GM10266 (cell line): ENCODE results near the gene BAZ2B.

Experiments
- DNase-seq: peaks from one replicate; pipeline ENCODE4 v3.0.0; 2012; ENCODE audit errors: extremely low spot score
- TF ChIP-seq, protein P1 (sequence below): IDR thresholded peaks from 2 replicates; pipeline ENCODE4 v1.5.1; 2012; ENCODE audit warnings: mild to moderate bottlenecking, low read depth; ENCODE audit not compliant: control insufficient read depth, insufficient read depth; ENCODE audit errors: missing control alignments

BAZ2B gene

DNA sequence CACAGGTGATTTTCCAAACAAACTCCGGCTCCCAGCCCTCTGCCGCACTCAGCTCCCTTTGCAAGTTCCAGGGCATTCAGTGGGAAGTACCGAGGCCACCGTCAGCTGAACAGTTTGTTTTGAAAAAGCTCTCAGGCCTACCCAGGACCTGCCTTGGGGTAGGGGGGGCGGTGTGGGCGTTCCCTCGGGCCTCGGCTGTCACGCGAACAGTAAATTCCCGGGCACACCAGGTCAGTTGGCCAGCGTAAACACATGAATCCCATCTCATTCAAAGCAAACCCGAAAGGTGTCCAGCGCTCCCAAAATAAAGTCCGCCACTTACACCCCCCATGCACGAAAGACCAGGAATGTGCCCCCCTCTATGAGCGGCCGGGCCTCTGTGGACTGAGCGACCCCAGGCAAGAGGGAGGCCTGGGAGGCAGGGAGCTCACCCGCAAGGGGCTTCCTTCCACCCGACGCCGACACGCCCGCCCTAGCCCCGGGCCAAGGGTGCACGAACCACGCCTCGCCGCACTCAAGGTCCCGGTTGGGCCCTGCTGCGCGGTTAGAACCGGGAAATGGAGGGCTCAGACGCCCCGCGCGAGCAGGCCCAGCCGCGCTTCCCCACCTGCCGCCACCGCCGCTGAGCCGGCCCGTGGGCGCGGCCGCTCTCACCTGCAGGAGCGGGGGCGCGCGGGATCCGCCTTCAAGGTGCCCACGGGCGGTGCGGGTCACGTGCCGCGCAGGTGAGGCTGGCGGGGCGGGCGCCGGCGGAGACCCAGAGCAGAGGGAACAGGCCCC, 330.2 kb downstream of the BAZ2B start, which contains the start of gene WDSUB1:
Gene WDSUB1 (minus strand): TSS at position 775 of the 780 bp plus-strand sequence. CDS start 3,634 bp downstream, outside the sequence.
- peak; percentile 32 for DNase-seq
- TF ChIP-seq, protein P1, sequence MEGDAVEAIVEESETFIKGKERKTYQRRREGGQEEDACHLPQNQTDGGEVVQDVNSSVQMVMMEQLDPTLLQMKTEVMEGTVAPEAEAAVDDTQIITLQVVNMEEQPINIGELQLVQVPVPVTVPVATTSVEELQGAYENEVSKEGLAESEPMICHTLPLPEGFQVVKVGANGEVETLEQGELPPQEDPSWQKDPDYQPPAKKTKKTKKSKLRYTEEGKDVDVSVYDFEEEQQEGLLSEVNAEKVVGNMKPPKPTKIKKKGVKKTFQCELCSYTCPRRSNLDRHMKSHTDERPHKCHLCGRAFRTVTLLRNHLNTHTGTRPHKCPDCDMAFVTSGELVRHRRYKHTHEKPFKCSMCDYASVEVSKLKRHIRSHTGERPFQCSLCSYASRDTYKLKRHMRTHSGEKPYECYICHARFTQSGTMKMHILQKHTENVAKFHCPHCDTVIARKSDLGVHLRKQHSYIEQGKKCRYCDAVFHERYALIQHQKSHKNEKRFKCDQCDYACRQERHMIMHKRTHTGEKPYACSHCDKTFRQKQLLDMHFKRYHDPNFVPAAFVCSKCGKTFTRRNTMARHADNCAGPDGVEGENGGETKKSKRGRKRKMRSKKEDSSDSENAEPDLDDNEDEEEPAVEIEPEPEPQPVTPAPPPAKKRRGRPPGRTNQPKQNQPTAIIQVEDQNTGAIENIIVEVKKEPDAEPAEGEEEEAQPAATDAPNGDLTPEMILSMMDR = no peak

DNA sequence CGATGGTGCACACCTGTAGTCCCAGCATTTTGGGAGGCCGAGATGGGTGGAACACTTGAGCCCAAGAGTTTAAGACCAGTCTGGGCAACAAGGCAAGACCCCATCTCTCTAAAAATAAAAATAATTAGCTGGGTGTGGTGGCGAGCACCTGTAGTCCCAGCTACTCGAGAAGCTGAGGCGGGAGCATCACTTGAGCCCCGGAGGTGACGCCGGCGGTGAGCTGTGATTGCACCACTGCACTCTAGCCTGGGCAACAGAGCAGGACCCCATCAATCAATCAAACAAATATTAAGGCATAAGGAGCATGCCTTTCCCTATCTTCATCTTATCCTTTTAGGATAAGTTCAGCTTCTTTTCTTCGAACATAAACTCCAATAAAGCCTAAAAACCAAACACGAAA, 330.9 kb downstream of the BAZ2B start:
- DNase-seq = no peak
- TF ChIP-seq, protein P1 = no peak

DNA sequence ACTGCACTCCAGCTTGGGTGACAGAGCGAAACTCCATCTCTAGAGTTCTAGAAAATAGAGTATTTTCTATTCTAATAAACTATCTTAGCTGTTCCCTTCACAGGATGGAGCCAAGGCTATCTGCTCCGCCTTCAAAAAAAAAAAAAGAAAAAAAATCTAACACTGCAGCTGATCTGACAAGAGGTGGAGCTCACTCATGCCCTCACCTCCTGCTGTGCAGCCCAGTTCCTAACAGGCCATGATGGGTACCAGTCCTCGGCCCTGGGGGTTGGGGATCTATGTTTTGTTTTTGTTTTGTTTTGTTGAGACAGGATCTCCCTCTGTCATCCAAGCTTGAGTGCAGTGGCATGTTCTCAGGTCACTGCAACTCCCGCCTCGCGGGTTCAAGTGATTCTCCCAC, 332.8 kb downstream of the BAZ2B start:
- TF ChIP-seq, protein P1 = no peak

DNA sequence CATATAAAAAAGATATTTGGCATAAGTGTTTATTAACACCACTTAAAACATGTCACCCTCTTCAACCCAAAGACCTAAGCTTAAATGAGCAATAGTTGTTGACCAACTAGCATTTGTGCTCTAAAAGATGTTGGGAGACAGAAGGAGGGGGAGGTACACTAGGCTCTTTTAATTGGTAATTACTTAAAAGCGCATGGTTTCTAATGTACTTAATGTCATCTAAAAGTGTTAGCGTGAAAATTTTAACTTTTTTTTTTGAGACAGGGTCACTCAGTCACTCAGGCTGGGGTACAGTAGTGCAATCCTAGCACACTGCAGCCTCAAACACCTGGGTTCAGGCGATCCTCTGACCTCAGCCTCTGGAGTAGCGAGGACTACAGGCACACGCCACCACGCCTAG, 335.3 kb downstream of the BAZ2B start:
- no peak for DNase-seq
- TF ChIP-seq, protein P1 = no peak

More for the DNA sequence above, 332.8 kb downstream of the BAZ2B start:
- no peak for DNase-seq

DNA sequence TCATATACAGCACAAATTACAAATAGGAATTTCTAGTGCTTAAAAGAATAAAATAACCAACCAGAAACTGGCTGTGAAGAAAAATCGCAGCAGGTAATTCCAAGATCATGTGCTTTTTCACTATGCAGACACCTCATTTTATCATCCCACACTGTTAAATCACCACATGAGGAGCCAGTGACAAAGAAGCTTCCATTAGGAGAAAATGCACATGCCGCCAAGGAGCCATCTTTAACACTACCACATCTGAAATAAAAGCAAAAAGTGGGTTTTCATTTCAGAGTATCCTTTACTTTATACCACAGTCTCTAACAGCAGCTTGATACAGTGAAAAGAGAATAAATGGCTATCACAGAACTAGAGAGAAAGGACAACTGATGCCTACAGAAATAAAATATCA, 336.6 kb downstream of the BAZ2B start:
- no peak for DNase-seq
- TF ChIP-seq, protein P1 = no peak

DNA sequence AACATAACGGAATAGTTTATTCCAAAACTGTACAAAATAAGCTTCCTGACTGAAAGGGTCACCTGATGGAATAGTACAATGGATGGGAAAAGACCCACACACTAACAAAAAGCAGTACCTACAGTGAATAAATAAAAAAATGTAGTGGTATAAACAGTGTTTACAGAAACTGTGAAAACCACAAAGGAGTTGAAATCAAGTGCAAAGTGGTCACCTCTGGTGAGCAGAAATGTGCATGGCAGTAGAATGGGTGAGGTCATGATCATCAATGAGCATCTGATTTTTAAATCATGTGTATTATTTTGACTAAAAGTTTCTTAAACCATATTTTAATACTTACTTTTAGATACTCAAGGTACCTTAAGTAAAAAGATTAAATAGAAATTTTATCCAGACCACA, 341.2 kb downstream of the BAZ2B start:
- TF ChIP-seq, protein P1 = no peak
- DNase-seq = no peak

DNA sequence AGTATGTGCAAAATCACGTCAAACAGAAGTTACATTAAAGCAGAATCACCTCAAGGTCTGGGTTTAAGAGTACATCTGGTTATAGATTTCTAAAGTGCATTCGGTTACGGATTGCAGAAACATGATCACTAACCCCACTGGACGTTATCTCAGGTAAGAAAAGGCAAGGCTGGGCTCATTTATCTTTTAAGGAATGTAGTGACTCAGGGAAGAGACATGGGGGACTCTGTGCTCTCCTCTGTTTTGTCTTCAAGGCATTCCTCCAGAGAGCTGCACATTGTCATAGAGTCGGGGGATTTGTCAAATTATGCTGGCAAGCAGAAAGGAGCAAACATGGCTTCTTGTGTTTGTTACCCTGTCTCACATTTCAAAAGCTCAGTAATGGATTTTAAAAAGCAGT, 344.2 kb downstream of the BAZ2B start:
- TF ChIP-seq, protein P1 = no peak

More for the DNA sequence above, 344.2 kb downstream of the BAZ2B start:
- DNase-seq = no peak
